ENCODE measurements around the gene RPS6KB2.

RPS6KB2 gene

DNA sequence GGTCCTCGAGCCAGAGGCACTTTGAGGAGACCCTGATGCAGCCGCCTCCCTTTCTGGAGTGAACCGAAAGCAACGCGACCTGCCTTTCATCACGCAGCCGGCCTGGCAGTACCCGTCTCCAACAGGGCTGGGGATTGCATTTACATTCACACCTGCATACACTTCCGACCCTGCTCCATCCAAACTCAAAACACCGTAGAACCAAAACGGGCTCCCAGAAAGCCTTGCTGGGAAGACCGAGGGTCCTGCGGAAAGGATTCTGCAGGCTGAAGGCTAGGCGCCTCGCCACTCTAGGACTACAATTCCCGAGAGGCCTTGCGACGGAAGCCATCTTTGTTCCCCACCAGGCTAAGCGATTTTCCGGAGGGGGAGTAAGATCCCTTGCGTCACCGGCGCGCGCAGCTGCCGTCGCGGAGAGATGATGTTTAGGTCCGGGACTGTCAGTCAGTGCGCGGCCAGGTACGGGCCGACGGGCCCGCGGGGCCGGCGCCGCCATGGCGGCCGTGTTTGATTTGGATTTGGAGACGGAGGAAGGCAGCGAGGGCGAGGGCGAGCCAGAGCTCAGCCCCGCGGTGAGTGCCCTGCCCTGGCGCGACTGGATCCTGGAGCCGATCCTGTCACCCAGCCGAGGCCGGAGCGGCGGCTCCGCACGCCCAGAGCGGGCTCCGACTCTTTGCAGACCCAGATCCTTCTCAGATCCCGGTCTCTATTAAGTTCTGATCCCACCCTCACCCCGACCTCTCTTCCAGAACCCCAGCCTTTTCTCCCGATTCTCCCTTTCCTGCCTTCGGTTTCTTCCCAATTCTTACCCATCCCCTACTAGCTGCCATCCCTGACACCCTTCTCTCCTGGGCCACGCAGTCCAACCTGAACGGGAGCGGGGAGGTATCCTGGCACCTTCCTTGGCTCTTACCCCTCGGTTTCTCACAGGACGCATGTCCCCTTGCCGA lies at the start of gene RPS6KB2:
TSS of gene RPS6KB2 (plus strand) at position 443 of the 950 bp plus-strand sequence. CDS start at position 495, 52 bp downstream.
- peak; percentile 98 for DNase-seq

DNA sequence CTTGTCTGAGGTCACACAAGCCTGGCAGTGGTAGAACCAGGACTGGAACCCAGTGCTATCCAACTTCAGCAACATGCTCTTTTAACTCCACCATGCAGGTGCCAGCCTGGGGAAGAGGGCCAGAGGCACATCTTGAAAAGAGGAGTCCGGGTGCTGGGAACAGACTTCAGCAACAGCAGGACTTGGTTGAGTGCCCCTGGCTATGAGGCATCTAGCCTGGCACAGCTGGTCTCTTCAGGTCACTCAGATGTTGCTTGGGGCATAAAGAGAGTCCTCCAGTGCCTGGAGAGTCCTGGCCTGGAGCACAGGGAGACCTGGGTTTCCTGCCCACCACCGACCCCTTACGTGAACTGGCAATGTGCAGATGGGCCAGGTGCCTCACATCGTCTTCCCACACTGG lies 49.8 kb upstream of the RPS6KB2 start:
- no peak for DNase-seq

DNA sequence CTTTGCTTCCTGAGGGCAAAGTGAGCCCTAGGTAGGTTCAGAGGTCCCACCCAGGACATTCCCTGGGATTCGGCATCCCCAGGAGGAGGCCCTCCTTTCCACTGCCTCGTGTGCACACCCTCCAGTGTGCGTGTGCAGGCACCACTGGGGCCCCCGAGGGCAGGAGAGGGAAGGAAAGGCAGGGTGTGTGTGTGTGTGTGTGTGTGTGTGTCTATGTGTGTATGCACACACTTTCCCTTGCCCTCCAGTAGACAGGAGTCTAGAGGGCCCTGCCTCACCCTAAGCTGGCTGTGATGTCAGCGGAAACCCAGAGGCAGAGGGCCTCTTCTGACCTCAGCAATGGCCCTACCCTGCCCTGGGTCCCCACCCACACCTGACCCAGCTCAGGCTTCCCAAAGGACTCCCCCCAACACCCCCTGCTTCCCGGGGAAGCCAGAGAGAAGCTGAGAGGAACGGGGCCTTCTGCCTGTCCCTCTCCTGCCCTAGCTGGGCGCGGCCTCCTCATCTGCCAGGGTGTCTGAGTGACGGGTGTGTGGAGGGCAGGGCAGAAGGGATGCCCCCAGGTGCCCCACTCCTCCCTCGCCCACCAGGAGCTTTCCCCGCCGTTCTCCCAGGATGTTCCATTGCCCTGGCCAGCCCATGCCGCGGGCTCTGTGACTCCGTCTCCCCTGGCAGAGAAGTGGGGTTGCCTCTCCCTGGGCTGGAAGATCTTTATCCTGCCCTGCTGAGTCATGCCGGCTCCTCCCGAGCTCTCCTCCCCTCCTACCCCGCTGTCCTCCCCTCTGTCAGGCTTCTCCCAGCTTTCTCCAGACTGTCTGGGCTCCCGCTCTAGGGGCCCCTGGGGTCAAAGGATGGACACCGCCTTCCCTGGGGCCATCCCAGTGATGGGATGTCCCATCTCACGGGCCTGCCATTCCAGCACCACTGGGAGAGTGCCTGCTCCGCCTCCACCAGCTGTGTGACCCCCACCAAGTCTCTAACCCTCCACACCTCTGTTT lies 48.9 kb upstream of the RPS6KB2 start:
- no peak for DNase-seq

DNA sequence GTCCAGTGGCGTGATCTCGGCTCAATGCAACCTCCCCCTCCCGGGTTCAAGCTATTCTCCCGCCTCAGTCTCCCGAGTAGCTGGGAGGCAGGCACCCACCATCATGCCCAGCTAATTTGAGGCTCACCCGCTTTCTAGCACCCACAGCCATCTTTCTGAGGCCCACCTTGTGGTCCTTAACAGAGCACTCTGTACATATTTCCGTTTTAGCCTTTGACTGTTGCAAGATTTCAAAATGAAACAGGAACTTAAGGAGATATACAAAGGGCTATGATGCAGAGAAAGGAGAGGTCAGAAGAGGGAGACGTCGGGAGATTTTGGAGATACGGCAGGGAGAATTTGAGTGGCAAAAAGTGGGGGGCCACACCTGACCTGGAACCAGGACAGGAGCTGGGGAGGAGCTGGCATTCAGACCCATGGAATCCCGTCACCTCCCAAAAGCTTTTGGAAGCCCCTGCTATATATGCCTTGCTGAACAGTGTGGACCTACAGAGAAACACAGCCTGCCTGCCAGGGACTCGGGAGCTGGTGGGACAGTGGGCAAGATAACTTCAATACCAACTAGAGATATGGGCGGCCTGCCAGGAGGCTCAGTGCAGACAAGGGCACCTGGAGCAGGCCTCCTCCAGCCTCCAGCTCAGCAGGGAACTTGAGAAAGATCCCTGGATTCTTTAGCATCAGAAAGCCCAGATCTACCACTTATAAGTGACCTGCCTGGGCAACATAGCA lies 46.9 kb upstream of the RPS6KB2 start:
- no peak for DNase-seq

DNA sequence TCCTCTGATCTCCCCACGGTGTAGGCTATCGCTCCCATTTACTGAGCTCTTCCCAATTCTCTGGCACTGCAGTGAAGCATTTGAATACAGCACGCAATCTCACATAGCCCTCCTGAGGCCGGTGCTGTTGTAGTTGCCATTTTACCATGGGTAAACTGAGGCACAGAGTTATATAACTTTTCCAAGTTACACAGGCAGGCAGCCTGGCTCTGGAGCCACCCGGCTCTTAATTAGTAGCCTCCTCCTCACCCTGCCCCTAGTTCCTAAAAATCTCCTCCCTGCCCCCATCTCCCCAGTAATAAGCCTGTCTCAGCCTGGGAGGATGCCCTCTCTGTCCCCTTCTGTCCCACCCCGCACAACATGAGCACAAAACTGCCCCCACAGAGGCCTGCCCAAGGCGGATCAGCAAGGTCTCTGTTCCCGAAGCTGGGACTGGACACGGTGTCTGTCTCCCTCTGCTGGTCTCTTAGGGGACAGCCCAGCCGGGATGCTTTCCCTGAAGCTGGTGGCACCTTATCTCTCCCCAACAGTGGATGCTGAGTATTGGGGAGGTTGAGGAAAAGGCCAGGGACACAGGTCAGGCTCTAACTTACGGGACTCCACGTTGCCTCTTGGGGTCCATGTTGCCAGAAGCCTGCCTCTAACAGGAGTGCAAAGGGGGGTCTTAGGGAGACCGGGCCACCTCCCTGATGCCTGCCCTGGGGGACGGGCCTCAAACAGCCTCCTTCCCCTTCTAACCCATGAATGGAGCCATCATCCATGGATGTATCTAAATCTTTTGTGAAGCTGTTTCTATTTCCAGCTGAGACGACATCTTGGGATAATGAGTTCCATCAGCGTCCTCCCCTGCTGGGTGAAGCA lies 45.8 kb upstream of the RPS6KB2 start:
- DNase-seq, result peak; percentile 87

DNA sequence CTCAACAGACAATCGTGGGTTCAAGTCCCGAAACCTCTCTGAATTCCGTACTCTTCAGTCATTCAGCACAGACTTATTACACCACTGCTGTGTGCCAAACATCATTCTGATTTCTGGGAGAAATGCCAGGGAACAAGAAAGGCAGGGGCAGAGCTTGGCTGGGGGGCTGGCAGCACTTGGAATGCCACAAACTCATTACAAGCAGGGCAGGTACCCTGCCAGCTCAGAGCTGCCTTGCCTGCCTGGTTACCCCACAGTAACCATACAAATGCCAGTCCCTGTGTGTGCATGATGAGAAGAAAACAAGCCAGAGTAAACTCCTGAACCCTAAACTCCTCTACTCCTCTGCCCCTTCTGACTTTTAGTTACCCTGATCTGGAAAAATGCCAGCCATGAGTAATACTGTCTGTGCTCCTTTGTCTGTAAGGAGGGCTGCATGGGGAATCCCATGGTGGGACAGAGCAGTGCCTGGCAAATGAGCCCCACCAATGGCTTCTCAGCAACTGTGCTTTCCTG lies 43.4 kb upstream of the RPS6KB2 start:
- no peak for DNase-seq

DNA sequence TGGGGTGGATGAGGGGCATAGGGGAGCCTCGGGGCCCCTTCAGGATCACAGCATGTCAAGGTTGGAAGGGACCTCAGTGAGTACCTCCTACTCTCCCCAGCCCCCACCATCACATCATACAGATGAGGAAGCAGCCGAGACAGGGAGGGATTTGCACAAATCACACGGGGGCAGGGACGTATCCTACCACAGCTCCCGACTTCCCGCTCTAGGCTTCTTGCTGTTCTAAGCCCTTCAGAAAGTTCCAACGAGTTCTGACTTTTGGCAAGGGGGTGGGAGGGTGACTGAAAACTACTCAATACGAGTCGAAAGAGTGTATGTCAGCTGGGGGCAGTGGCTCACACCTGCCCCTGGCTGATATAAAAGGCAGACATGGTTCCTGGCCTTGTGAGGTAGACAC lies 41.2 kb upstream of the RPS6KB2 start:
- DNase-seq, result no peak

DNA sequence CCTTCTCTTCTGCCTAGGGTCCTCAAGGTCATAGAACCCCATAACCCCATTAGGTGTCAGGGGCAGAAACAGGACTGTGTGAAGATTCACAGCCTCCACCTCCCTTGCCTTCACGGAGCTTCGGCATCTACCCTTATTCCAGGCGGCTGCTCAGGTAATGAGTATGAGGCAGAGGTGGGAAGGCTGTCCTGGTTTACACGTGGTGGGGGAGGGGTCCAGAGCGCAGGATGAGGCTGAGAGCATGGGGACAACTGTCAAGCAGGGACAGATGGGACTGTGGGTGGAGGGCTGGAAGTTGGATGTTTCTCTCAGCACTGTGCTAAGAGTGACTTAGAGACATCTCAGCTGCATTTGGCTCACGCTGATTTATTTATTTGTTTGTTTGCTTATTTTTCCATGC lies 40.8 kb upstream of the RPS6KB2 start:
- no peak for DNase-seq

DNA sequence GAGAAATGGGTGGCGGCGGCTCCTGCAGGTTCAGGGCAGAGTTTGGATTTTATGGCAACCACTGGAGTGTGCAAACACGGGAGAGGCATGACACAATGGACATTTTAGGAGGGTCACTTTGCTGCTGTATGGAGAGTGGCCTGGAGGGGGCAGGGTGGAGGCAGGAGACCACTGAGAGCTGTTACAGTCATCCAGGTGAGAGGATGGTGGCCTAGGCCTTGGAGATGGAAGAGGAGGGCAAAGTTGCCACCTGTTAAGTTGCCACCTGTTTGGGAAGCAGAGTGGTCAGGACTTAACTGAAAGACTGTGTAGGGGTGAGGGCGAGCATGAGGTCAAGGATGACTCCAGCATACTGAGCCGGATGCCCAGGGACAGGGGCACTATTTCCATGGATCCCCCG lies 38.8 kb upstream of the RPS6KB2 start:
- peak; percentile 67 for DNase-seq

DNA sequence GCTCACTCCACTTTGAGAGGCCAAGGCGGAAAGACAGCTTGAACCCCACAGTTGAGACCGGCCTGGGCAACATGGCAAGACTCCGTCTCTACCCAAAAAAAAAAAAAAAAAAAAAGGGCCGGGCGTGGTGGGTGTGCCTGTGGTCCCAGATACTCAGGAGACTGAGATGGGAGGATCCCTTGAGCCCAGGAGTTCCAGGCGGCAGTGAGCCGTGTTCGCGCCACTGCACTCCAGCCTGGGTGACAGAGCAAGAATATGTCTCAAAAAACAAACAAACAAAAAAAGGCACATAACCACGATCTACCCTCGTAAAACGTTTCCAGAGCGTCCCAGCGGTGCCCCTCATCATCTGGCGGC lies 37.4 kb upstream of the RPS6KB2 start:
- DNase-seq, result no peak

DNA sequence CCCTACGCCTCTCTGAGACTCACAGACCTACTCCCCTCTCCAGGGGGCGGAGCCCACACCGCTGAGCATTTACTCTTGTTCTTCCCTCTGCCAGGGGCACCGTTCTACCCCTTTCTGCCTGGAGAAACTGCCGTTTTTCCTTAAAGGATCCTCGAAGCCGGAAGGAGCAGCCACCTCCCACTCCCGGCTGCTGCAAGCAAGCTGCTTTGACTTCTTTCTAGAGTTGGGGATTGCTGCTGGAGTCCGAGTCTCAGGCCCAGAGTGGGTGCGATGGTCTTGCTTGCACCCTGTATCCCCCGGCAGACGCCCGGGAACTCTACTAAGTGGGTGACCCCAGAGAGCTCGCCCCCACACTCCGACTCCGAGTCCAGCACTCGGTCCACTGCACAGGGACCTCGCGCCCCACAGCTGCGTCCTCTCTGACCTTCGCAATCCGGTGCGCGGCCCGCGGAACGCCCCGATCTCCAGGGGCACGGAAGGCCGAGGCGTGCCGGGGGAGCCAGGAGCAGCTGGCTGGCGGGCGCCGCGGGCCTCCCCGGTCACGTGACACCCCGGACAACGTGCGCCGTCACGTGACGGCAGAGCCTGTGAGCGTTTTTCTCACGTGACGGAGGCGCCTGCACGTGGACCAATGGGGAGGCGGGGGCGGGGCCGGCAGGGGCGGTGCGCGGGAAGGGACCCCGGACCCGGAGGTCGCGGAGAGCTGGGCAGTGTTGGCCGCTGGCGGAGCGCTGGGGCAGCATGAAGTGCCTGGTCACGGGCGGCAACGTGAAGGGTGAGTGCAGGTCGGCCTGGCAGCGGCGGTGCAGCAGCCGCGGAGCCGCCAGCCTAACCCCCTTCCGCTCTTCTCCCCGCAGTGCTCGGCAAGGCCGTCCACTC lies 36.8 kb upstream of the RPS6KB2 start, which contains the start of gene RAD9A:
TSS of gene RAD9A (plus strand) at position 683 of the 879 bp plus-strand sequence. CDS start at position 742, 59 bp downstream.
- DNase-seq, result peak; percentile 92

DNA sequence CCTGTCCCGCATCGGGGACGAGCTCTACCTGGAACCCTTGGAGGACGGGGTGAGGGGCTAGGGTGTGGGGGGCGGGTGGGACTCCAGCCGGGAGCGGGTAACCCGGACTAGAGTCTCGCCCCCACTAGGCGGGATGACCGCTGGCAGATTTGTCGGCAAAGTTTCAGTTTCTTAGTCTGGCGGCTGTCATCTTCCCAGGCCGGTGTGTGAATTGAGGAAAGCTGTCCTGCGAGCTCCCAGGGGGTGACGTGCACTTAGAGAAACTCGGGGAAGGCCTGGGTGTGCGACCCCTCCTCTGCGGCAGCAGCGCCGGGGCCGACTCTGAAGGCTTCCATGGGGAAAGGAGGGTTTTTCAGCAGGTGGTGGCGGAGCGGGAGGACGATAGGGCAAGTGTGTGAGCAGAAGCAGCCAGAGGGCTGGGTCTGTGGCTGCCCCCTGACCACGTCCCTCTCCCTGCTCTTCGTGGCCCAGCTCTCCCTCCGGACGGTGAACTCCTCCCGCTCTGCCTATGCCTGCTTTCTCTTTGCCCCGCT lies 36.0 kb upstream of the RPS6KB2 start:
- DNase-seq, result no peak

DNA sequence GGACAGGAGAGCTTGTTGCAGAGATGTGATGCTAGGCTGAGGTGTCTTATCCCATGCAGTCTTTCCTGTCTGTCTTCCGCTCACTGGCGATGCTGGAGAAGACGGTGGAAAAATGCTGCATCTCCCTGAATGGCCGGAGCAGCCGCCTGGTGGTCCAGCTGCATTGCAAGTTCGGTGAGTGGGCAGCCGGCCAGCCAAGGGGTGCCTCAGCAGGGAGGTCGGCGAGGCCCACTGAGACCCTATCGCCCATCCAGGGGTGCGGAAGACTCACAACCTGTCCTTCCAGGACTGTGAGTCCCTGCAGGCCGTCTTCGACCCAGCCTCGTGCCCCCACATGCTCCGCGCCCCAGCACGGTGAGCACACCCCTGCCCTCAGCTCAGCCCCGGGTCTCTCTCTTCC lies 34.9 kb upstream of the RPS6KB2 start:
- no peak for DNase-seq

DNA sequence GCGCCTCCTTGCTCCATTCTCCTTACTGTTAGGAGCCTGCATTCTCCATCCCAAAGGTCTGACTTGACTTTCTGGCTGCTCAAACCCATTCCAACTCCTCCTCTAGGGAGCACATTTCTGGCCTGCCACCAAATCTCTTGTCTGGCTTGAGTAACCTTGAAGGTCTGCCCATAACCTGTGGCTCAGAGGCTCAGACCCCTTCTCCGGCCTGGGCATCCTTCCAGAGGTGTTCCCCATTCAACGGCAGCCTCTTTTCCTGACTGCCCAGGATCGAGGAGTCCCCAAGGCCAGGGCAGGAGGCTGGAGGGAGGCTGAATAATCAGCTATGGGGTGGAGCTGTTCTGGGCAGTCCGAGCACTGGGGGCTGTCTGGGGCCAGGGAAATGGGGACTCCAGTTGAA lies 34.3 kb upstream of the RPS6KB2 start:
- DNase-seq, result no peak

DNA sequence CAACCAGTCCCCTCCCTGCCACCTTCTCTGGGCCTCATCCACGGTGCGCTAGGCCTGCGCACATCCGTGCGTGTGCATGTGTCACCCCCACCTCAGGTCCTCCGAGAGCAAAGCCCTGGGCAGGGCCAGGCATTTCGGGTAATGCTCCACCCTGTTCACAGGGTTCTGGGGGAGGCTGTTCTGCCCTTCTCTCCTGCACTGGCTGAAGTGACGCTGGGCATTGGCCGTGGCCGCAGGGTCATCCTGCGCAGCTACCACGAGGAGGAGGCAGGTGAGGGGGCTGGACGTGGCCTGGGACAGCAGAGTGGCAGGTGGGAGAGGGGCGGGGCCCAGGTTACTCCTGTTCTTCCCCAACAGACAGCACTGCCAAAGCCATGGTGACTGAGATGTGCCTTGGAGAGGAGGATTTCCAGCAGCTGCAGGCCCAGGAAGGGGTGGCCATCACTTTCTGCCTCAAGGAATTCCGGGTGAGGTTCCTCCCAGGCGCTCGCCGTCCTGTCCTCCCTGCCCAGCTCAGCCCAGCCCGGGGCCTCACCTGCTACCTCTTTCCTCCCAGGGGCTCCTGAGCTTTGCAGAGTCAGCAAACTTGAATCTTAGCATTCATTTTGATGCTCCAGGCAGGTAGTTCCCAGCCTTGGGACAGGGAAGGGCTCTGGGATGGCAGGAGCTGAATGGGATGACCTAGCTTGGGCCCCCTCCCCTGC lies 32.6 kb upstream of the RPS6KB2 start:
- DNase-seq, result no peak

DNA sequence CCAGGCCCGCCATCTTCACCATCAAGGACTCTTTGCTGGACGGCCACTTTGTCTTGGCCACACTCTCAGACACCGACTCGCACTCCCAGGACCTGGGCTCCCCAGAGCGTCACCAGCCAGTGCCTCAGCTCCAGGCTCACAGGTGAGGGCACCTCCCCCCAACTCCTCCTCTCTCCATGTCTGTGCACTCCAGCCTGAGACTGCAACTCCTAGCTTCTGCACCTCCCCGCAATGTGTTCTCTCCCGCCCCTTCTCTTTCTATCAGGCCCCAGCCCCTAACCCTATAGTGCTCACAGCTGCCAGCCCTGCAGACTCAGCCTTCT lies 32.1 kb upstream of the RPS6KB2 start:
- DNase-seq, result no peak

DNA sequence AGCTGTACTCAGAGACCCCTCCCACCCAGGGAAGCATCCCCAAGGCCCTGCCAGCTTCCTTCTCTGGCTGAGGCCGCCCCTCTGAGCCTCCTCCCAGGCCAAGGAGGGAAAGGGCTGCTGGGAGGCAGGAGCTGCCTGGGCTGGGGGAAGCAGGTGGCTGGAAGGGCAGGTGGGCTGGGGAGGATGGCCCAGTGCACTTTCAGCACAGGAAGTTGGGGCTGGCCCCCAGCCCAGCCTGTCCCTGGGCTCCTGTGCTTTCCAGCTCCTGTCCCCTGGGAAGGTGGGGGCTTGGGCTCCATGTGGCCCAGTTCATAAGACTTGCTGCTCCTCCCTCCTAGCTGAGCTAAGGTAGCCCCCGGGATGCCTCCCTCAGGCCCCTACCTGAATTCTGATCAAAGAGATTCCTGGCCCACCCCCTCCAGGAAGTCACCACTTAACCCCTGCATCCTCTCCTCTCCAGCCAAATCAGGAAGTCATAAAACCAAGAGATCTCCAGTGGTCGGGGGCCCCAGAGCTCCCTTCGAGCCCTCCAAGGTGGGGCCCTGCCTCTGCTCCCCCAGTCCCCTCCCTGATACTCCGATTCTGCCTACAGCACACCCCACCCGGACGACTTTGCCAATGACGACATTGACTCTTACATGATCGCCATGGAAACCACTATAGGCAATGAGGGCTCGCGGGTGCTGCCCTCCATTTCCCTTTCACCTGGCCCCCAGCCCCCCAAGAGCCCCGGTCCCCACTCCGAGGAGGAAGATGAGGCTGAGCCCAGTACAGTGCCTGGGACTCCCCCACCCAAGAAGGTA lies 31.5 kb upstream of the RPS6KB2 start:
- DNase-seq, result peak; percentile 43

DNA sequence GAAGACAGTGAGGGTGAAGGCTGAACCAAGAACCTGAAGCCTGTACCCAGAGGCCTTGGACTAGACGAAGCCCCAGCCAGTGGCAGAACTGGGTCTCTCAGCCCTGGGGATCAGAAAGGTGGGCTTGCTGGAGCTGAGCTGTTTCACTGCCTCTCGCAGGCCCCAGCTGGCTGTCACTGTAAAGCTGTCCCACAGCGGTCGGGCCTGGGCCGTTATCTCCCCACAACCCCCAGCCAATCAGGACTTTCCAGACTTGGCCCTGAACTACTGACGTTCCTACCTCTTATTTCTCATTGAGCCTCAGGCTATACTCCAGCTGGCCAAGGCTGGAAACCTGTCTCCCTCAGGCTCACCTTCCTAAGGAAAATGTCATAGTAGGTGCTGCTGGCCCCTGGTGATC lies 30.8 kb upstream of the RPS6KB2 start:
- DNase-seq, result no peak
